Mesothelial cell of epicardium (in vitro differentiated cells): ENCODE results near the gene DDX41. TPM values are rescaled to one million over a fixed set of nuclear protein-coding genes. Genes with fewer than 3 reads are reported as not detected.
A peak's percentile ranks its signal among the peaks of the same experiment; 100 is the strongest.
"Not testable (repeated sequence)": the region's sequence is repeated elsewhere in the genome, so short reads cannot be mapped to it uniquely, and the experiment has no call there.

Experiments
- DNase-seq, 2 experiments: peaks; one replicate each; pipeline ENCODE4 v3.0.0; 2021; ENCODE audit warnings: low spot score in 2 of 2; ENCODE audit not compliant: unreplicated experiment in 2 of 2
- H3K27ac Mint-ChIP-seq: 2 replicates; pipeline ENCODE4 v1.8.0; 2021; ENCODE audit warnings: mixed read lengths
- H3K27me3 Mint-ChIP-seq: 2 replicates; pipeline ENCODE4 v1.8.0; 2021; ENCODE audit warnings: low read depth, mixed read lengths
- H3K36me3 Mint-ChIP-seq: 2 replicates; pipeline ENCODE4 v1.8.0; 2021; ENCODE audit warnings: mixed read lengths
- H3K4me1 Mint-ChIP-seq: 2 replicates; pipeline ENCODE4 v1.8.0; 2021; ENCODE audit warnings: mixed read lengths
- H3K4me3 Mint-ChIP-seq: 2 replicates; pipeline ENCODE4 v1.8.0; 2021; ENCODE audit warnings: mild to moderate bottlenecking, moderate library complexity, mixed read lengths
- H3K9me3 Mint-ChIP-seq: 2 replicates; pipeline ENCODE4 v1.8.0; 2021; ENCODE audit warnings: mixed read lengths
- CTCF ChIP-seq: fragments of 200-600 bp; sonication (generic); IDR thresholded peaks from one replicate; pipeline ENCODE4 v1.5.0; 2021; ENCODE audit warnings: antibody characterized with exemption; ENCODE audit not compliant: unreplicated experiment
- total RNA-seq: library from RNA; stranded (reverse); gene quantifications from 3 replicates; pipeline ENCODE4 v1.2.1, GENCODE V29; 2021

Gene DDX41
- total RNA-seq, 1 donor from 2014 or later = 91.2 TPM

GRCh38 chr5:177486256-177486655 is 30.5 kb downstream of the DDX41 start:
- Mint-ChIP-seq H3K4me1 (peaks cover 18% of the 10 kb centered on the region), H3K4me3 (no peak overlapping the region), H3K36me3 (peaks cover 44% of the 10 kb centered on the region), H3K27ac (no peak overlapping the region), H3K27me3 (no peaks in the 10 kb centered on the region), H3K9me3 (no peaks in the 10 kb centered on the region)
- TF ChIP-seq CTCF = no peak
- no peak for DNase-seq

- not testable (repeated sequence) for H3K9me3 Mint-ChIP-seq, H3K27me3 Mint-ChIP-seq, DNase-seq, H3K4me3 Mint-ChIP-seq
- Mint-ChIP-seq H3K4me1 (peaks cover 16% of the 10 kb centered on the region), H3K27ac (peak overlapping the region; percentile 43), H3K36me3 (peaks cover 42% of the 10 kb centered on the region)
Observed at GRCh38 chr5:177485753-177486152, 31.0 kb downstream of the DDX41 start.

- no peak for TF ChIP-seq CTCF
- peak overlapping the region; percentile 43 for H3K27ac Mint-ChIP-seq
- no peaks in the 10 kb centered on the region for H3K9me3 Mint-ChIP-seq
- no peaks in the 10 kb centered on the region for H3K27me3 Mint-ChIP-seq
- no peak overlapping the region for H3K4me3 Mint-ChIP-seq
- H3K36me3 Mint-ChIP-seq = peaks cover 42% of the 10 kb centered on the region
- DNase-seq = no peak
- peaks cover 16% of the 10 kb centered on the region for H3K4me1 Mint-ChIP-seq
Observed at GRCh38 chr5:177484902-177485549, 31.7 kb downstream of the DDX41 start.

- no peak for DNase-seq
- H3K4me3 Mint-ChIP-seq = no peak overlapping the region
- H3K4me1 Mint-ChIP-seq = peaks cover 21% of the 10 kb centered on the region
- H3K27ac Mint-ChIP-seq = peak overlapping the region; percentile 63
- no peaks in the 10 kb centered on the region for H3K27me3 Mint-ChIP-seq
- no peak for TF ChIP-seq CTCF
- peaks cover 42% of the 10 kb centered on the region for H3K36me3 Mint-ChIP-seq
- no peaks in the 10 kb centered on the region for H3K9me3 Mint-ChIP-seq
Observed at GRCh38 chr5:177483994-177484901, 32.5 kb downstream of the DDX41 start.

- Mint-ChIP-seq H3K27ac (peak overlapping the region; percentile 25), H3K9me3 (no peaks in the 10 kb centered on the region), H3K4me3 (no peak overlapping the region), H3K27me3 (no peaks in the 10 kb centered on the region), H3K4me1 (peaks cover 28% of the 10 kb centered on the region), H3K36me3 (peaks cover 36% of the 10 kb centered on the region)
- DNase-seq = no peak
- TF ChIP-seq CTCF = no peak
Observed at GRCh38 chr5:177483042-177483441, 33.7 kb downstream of the DDX41 start.

- H3K27ac Mint-ChIP-seq = peak overlapping the region; percentile 34
Observed at GRCh38 chr5:177482359-177482795, 34.4 kb downstream of the DDX41 start.

More at GRCh38 chr5:177482359-177482795, 34.4 kb downstream of the DDX41 start:
- no peak overlapping the region for H3K4me3 Mint-ChIP-seq
- DNase-seq = no peak
- peaks cover 28% of the 10 kb centered on the region for H3K4me1 Mint-ChIP-seq
- H3K27me3 Mint-ChIP-seq = no peaks in the 10 kb centered on the region
- no peak for TF ChIP-seq CTCF
- H3K36me3 Mint-ChIP-seq = peaks cover 32% of the 10 kb centered on the region
- H3K9me3 Mint-ChIP-seq = no peaks in the 10 kb centered on the region
